22Rv1 (cell line): ENCODE results near the gene KAZN.

Source experiments
- H3K27ac ChIP-seq: fragments of 450-650 bp; 2 replicates; pipeline ENCODE4 v1.5.1; 2017
- ZFX ChIP-seq: fragments of 450-650 bp; IDR thresholded peaks from 2 replicates; pipeline ENCODE4 v1.6.1; 2017; ENCODE audit warnings: antibody characterized with exemption, borderline replicate concordance
- TF ChIP-seq, protein P1 (sequence below): fragments of 450-650 bp; IDR thresholded peaks from 2 replicates; pipeline ENCODE4 v1.5.1; 2017; ENCODE audit warnings: mild to moderate bottlenecking

The KAZN gene

DNA sequence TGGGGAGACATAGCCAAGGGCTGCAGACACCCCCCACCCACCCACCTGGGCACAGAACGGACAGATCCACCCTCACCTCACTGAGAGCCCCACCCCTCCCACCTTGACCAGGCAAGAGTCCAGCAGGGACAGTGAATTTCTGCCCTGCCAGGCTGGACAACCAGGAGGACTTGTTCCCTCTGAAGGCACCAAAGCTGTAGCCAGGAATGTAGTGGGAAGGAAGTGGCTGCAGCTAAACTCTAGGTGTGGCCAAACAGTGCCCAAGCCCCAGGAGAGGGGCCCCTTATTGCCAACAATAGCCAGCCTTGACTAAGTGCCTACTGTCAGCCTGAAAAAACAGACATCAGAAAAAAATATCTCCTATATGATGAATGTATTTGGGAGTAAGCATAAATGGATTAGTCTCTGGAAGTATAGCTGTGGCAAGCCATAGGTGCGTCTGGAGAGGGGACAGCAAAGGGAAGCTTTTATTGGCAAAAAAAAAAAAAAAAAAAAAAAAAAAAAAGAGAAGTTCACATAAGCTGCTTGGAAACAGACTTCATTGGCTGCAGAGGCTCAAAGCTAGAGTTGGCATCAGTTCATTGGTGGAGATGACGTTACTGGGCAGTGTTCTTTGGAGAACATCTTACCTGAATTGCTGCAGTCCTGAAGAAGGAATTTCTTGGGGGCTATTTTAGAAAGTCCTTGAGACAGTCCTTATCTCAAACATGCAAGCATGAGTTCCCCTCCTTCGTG is 490.9 kb downstream of the KAZN start:
- no peak for TF ChIP-seq ZFX
- TF ChIP-seq, protein P1, sequence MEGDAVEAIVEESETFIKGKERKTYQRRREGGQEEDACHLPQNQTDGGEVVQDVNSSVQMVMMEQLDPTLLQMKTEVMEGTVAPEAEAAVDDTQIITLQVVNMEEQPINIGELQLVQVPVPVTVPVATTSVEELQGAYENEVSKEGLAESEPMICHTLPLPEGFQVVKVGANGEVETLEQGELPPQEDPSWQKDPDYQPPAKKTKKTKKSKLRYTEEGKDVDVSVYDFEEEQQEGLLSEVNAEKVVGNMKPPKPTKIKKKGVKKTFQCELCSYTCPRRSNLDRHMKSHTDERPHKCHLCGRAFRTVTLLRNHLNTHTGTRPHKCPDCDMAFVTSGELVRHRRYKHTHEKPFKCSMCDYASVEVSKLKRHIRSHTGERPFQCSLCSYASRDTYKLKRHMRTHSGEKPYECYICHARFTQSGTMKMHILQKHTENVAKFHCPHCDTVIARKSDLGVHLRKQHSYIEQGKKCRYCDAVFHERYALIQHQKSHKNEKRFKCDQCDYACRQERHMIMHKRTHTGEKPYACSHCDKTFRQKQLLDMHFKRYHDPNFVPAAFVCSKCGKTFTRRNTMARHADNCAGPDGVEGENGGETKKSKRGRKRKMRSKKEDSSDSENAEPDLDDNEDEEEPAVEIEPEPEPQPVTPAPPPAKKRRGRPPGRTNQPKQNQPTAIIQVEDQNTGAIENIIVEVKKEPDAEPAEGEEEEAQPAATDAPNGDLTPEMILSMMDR, result no peak
- no peak overlapping the region for H3K27ac ChIP-seq

DNA sequence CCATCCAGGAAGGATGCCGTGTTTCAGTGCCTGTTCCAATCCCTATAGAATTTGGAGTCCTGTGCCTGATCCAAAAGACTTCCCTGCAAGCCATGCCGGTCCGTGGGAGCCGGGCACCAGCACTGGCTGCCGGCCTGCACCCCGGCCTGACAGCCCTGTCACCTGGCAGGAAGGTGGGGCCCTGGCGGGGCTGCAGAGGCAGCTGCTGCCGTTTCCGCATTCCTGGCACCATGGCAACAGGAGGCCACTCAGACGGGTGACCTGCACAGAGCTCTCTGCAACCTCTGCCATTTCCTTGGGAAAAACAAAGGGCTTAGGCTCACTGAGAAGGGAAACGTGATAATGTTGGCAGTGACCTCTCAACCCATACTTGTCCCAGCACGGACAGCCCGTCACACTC is 491.9 kb downstream of the KAZN start:
- TF ChIP-seq ZFX, result no peak
- TF ChIP-seq, protein P1, result no peak
- no peak overlapping the region for H3K27ac ChIP-seq

DNA sequence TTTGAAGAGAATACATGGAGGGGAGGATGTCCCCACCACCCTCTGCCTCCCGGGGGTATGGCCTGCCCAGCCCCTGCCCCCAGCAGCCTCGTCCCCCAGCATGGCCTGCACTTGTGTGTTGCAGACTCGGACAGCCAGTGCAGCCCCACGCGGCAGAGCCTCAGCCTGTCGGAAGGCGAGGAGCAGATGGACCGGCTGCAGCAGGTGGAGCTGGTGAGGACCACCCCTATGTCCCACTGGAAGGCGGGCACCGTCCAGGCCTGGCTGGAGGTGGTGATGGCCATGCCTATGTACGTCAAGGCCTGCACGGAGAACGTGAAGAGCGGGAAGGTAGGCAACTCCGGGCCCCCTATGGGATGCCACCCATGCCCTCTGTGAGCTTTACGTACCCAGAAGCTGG is 495.6 kb downstream of the KAZN start:
- no peak overlapping the region for H3K27ac ChIP-seq
- TF ChIP-seq, protein P1, result no peak
- TF ChIP-seq ZFX, result no peak

DNA sequence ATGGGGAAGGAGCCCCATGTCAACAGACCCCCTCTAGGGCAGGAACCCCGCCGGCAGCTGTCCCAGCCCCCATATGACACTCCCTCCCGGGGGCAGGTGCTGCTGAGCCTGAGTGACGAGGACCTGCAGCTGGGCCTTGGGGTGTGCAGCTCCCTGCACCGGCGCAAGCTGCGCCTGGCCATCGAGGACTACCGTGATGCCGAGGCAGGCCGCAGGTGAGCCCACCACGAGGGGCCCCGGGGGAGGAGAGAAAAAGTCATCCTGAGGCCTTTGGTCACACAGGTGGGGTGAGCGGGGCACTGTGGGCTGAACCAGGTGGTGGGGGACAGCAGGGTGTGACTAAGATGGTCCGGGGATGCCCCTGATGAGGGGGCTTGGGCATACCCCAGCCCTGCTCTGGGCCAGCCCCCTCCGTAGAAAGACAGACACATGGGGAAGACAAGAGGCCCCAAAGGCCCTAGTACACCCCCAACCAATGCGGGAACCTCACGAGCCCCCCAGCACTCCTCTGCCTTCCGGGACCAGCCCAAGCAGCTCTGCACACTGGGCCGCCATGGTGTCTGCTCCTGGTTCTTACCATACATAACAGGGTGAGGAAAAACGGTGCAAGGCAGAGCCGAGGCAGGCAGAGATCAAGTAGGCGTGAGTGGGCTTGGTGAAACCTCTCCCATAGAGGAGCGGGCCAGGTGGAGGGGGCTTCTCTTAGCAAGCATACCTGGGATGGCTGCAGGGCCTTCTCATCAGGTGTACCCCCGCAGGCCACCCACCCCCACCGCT is 496.4 kb downstream of the KAZN start:
- H3K27ac ChIP-seq, result no peak overlapping the region
- TF ChIP-seq, protein P1, result no peak
- TF ChIP-seq ZFX, result no peak

DNA sequence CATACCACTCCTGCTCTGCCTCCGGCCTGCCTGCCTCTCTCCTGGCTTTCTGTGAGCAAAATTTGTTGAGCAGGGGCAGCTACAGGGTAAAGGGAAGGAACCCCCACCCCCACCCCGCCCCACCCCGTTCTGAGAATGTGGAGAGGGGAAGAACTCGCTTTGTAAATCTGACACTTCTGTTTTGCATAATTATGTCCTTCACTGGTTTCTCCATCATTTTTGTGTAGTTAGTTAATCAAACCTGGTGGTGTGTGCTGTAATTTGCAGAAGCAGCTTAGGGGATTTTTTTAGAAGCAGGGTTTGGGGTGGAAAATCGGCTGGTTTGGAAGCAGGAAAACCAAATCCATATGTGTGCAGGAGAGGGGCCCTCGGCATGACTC is 497.0 kb downstream of the KAZN start:
- no peak overlapping the region for H3K27ac ChIP-seq
- TF ChIP-seq ZFX, result no peak
- TF ChIP-seq, protein P1, result no peak

DNA sequence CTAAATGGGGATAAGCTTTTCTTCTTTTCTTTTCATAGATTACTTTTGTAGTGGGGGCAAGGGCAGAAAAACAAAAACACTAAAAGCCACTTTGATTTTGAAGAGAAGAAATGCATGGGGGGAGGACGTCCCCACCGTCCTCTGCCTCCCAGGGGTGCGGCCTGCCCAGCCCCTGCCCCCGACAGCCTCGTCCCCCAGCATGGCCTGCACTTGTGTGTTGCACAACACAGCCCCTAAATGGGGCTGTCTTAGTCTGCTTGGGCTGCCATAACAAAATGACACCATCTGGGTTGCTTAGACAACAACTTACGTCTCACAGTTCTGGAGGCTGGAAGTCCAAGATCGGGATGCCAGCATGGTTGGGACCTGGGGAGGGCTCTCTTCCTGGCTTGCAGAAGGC is 497.8 kb downstream of the KAZN start:
- TF ChIP-seq ZFX, result no peak
- TF ChIP-seq, protein P1, result no peak
- H3K27ac ChIP-seq, result no peak overlapping the region
